HEK293 (cell line): ENCODE measurements around the gene CXCL12.

Experiments used
- CTCF ChIP-seq: fragments of 450-650 bp; formaldehyde crosslinking; IDR thresholded peaks from 2 replicates; pipeline ENCODE4 v1.5.1; 2016; ENCODE audit warnings: missing biosample characterization, missing genetic modification characterization
- GLI4 ChIP-seq: fragments of 450-650 bp; formaldehyde crosslinking; IDR thresholded peaks from 2 replicates; pipeline ENCODE4 v1.5.1; 2016; ENCODE audit warnings: missing biosample characterization, missing genetic modification characterization
- PRDM10 ChIP-seq: fragments of 450-650 bp; formaldehyde crosslinking; IDR thresholded peaks from 2 replicates; pipeline ENCODE4 v1.5.1; 2016; ENCODE audit warnings: missing biosample characterization, missing genetic modification characterization
- ZBTB44 ChIP-seq: fragments of 450-650 bp; IDR thresholded peaks from 2 replicates; pipeline ENCODE4 v1.5.1; 2018; ENCODE audit warnings: missing biosample characterization, mild to moderate bottlenecking, missing genetic modification characterization
- ZBTB7A ChIP-seq: fragments of 450-650 bp; formaldehyde crosslinking; IDR thresholded peaks from 2 replicates; pipeline ENCODE4 v1.5.1; 2016; ENCODE audit warnings: low read depth, missing biosample characterization, missing genetic modification characterization
- ZNF146 ChIP-seq: fragments of 450-650 bp; formaldehyde crosslinking; IDR thresholded peaks from 2 replicates; pipeline ENCODE4 v1.5.1; 2016; ENCODE audit warnings: missing biosample characterization, missing genetic modification characterization
- ZNF280D ChIP-seq: fragments of 450-650 bp; formaldehyde crosslinking; IDR thresholded peaks from 2 replicates; pipeline ENCODE4 v1.5.1; 2016; ENCODE audit warnings: missing biosample characterization, missing genetic modification characterization

GRCh38 chr10:44382131-44382858 lies 2.6 kb downstream of the CXCL12 start:
- TF ChIP-seq CTCF (tag by site-specific recombination): no peak
- TF ChIP-seq ZNF280D (tag by site-specific recombination): no peak
- no peak for TF ChIP-seq ZNF146 (tag by site-specific recombination)
- TF ChIP-seq GLI4 (tag by site-specific recombination): no peak
- TF ChIP-seq ZBTB7A (tag by site-specific recombination): no peak
- no peak for TF ChIP-seq ZBTB44
- TF ChIP-seq PRDM10: peak; percentile 33; the same call in 1 of the 2 replicates
